HG03039 (cell line): ENCODE measurements around the gene FOXO1.

Experiments
- ATAC-seq: cut with Tn5 transposase; IDR thresholded peaks from one replicate; pipeline ENCODE4 v1.9.1; 2021; ENCODE audit warnings: mild to moderate bottlenecking, moderate library complexity; ENCODE audit not compliant: unreplicated experiment

The FOXO1 gene

DNA sequence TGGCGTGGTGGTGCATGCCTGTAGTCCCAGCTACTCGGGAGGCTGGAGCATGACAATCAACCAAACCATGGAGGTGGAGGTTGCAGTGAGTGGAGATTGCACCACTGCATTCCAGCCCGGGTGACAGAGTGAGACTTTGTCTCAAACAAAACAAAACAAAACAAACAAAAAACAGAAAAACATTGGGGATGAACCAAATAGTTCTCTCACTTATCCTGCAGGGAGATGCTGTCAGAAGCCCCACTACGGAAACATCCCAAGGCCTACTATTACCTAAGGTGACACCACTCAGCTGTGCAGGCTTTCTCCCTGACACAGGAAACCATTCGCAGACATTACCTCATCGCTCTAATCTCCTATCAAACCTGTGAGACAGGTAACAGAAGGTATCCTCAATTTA lies 113.5 kb downstream of the FOXO1 start:
- no peak for ATAC-seq

- no peak for ATAC-seq
These were observed 116.3 kb downstream of the FOXO1 start for GRCh38 chr13:40550130-40550529.

DNA sequence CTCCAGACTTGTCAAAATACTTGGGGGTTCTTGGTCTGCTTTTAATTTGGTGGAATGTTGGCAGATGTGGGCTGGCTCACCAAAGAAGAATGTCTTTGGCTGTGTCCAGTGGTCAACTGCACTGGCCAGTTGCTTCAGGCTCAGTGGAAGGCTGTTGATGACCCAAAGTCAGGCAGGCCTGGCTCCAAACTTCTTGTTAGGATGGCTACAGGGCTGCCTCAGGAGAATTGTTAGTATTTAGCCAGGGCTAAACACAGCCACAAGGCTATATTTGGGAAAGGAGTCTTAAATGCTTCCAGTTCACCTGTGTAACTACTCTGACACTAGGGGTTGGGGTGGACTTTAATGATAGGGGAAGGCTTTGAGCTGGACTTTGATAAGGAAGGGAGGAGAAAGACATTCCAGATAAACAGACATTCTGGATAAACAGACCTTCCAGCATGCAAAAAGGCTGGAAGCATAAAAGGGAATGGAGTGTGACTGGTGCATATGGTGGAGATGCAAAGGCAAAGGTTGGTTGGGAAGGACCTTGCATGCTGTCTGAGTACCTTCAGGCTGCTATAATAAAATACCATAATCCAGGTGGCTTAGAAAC lies 116.8 kb downstream of the FOXO1 start:
- ATAC-seq, result no peak

GRCh38 chr13:40547591-40548315 lies 118.7 kb downstream of the FOXO1 start:
- no peak for ATAC-seq

GRCh38 chr13:40546047-40546446 lies 120.4 kb downstream of the FOXO1 start:
- no peak for ATAC-seq

DNA sequence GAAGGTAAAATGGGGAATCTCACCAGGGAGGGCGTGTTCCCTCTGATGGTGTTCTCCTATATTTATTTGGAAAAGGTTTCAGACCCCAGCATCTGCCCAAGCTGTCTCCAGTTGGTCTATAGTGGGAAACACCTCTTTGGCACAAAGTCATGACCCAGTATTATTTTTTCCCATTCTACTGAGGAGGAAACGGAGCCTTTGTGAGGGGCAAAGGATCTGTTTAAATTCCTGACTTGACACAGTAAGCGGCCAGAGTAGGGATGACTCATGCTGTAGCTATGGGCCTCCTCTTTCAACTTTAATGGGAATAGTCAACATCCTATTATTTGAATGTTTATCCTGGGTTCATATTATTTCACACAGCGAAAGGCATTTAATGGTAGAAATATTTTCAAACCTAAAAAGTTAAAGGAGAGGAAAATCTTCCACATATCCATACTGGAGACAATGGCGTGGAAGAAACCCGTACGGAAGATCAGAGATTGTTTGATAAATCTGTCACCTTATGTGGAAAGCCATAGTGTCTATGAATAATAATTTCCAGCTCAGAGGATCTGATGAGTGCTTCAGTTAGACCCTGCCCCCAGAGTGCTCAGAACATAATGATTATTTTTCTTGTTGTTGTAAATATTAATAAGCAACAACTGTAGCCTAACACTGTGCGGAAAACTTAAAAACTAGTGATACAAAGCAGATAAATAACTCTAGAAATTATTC lies 126.0 kb downstream of the FOXO1 start:
- ATAC-seq, result no peak

DNA sequence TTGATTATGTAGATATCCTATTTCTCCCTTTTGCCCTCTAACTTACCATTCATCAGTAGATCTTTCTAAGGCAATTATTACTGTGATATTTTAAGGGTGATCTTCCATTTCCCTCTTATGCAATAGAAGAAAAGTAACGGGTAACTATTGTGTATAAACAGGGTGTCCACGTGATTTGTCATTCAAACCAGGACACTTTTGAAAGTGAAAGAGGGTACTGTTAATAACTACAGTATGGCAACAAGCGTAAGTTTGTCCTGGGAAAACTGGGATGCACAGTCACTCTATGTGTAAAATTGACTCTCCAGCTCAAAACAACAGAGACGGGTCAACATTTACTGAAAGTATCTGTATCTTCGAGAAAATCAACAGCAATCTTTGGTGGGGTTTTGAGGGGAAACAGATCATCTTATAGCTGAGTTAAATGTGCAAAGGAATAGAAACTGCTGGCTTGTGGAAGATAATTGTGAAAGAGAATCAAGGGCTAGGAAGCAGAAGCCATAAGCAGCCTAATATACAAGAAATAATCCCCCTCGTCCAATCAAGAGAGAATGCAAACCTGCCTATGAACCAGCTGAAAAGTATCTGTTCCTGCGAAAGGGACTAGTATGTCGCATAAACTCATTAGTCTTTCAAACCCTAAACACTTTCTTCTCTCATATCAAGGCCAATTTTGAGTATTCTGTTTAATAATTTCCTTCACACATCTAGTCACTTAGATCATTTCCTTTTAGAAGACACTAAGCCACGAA lies 126.7 kb downstream of the FOXO1 start:
- ATAC-seq, result no peak

DNA sequence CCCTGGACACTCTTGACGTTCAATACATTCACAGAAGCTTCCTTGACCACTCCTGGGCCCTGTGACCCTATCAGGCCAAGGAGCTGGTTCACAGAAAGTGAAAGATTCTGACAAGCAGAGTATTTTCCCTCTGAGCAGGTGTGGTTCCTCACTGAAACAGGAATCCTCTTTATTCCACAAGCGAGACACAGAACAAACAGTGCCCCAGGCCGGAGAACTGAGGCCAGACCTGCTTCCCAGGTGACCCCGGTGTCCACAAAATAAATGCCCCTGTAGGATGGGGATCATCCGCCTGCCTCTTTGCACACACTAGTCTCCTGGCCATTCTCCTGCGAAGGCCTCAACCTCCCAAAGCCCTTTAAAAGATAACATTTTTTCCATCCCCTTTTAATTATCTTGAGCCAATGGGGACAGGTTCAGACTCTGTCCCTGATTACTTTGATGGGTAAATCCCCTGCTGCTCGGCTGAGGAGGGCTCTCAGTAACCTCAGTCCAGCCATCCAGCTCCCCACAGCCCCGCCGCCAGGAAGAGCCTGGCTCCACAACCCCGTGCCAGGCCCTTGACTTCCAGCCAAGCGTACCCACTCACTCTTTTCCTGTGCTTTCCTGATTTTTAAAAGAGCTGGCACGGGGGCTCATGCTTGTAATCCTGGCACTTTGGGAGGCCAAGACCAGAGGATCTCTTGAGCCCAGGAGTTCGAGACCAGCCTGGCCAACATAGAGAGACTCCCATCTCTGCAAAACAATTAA lies 129.1 kb downstream of the FOXO1 start:
- no peak for ATAC-seq

DNA sequence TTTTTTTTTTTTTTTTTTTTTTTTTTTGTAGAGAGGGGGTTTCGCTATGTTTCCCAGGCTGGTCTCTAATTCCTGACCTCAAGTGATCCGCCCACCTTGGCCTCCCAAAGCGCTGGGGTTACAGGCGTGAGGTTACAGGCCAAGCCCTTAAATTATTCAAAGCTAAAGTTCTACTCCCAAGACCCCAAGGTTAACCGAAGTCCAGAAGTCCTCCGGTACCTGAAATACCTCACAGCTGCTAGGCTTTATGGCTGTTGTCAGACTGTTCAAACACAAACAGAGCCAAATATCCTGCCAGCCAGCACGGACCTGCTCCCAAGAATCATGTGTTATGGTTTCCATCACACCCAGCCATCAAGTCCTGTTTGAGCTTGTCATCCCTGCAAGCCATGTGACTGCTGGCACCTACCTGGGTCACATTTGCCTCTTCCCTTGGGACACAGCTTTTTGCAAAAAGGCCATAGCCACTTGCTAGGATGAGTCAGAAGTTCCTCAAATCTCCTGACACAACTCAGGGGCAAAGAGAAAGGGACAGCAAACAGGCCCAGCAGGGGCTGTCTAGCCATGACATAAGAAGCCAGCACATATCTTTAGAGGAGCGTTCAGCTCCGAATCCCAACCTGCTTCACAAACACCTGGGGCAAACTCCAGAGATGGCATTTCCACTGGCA lies 129.9 kb downstream of the FOXO1 start:
- ATAC-seq, result no peak

DNA sequence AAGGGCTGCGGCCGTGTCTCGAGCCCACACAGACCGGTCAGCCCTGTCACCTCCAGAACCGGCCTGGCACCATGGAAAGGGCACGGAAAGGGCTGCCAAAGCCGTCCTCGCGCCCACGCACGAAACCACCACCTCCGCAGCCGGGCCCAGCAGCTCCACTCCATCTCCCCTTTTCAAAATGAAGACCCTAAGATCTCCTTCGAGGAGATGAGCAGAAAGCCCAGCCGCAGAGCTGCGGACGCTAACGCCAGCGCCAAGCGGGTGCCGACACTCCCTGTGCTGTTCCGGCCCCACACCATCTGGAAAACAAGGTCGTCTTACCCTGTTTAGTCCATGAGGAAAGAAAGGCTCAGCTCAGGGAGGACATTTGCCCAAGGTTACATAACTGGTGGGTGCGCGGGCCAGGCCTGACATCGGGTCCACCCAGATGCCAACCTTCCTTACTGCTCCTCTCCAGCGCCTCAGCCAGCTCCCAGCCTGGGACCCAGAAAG lies 131.1 kb downstream of the FOXO1 start:
- no peak for ATAC-seq

DNA sequence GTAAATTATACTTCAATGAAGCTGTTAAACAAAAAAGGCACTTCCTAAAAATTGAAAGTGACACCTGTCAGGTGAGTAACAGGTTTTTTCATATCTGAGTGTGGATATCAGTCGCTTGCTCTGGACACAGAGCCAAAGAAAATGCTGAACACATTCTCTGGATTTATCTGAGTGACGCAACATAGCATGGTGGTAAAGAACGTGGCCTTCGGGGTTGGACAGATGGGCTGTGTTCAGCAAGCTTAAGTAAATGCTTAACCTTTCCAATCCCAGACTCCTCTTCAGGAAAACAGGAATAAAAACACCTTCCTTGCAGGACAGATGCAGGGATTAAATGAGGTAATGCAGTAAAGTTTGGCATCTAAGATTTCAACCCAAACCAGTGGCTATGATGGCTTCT lies 132.0 kb downstream of the FOXO1 start:
- no peak for ATAC-seq

GRCh38 chr13:40533072-40533471 lies 133.4 kb downstream of the FOXO1 start:
- ATAC-seq, result no peak

- ATAC-seq, result no peak
These were observed 135.5 kb downstream of the FOXO1 start for GRCh38 chr13:40530961-40531360.

DNA sequence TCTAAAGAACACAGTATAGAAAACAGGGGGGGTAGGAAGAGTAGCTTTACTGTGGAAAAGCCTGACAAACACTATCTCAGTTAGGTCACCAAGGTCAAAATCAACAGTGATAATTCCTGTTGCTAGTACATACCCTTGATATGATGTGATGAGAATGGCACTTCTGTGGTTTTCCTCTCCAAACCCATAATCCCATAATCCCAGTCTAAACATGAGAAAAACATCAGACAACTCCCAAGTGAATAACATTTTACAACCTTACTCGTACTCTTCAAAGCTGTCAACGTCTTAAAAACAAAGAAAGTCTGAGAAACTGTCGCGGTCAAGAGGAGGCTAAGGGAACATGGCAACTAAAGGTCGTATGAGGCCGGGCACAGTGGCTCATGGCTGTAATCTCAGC lies 137.6 kb downstream of the FOXO1 start:
- no peak for ATAC-seq

- no peak for ATAC-seq
These were observed 138.5 kb downstream of the FOXO1 start for GRCh38 chr13:40527914-40528313.

- ATAC-seq, result no peak
These were observed 144.2 kb downstream of the FOXO1 start for GRCh38 chr13:40522282-40522681.

DNA sequence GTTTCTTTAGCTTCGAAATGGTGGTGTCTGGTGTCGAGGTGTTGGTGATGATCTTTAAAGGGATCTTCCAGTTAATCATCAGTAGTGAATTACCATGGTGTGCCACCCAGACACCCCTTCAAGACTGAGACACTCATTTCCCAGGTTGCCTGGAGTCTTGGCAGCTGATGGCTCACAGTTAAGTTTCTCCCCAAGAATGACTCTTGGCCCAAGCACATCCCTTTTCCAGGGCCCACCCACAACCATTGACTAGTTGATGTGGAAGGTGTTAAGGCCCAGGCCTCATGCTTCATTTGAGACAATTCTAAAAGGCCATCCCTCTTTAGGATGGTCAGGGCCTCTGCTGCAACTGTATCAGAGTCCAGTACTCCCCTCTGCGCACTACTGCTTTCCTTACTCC lies 145.5 kb downstream of the FOXO1 start:
- no peak for ATAC-seq

DNA sequence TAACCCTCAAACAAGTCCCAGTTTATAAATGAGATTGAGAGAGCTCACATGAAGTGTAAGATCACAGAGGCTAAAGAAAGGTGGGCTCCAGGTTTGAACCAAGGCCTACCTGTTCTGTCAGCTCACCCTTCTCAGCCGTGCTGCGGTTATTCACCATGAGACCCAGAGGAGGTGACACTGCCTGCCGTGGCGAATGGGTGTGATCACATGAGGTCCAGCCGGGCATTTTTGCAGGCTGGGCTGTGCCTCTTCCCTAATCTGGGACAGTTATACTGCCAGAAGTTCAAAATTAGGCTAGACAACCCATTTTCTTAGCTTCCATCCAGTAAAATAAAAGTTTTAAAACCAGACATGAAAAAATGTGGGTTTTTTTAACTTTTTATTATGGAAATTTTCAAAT lies 146.8 kb downstream of the FOXO1 start:
- no peak for ATAC-seq

GRCh38 chr13:40518481-40518882 lies 148.0 kb downstream of the FOXO1 start:
- no peak for ATAC-seq
